HG02678 (cell line): ENCODE data around the gene PAK1.

Source experiments
- ATAC-seq: cut with Tn5 transposase; IDR thresholded peaks from one replicate; pipeline ENCODE4 v1.9.1; 2021; ENCODE audit warnings: mild to moderate bottlenecking, moderate library complexity; ENCODE audit not compliant: unreplicated experiment

The PAK1 gene

DNA sequence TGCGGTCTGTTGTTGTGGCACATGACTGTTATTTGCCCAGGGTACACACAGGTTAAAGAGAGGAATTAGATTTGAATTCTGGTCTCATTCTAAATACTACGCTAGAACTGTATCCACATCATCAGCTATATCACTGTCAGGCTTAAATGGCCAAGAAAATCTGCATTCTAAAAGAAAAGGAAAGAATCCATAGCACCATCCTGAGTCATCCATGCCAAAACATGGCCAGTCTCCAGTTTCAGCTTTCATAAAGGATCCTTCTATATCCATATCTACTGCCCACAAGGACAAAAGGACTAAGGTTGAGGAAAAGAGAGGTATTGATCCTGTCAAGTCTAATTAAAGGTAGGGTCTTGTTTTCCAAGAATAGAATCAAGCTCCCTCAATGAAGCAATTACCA is 98.8 kb downstream of the PAK1 start:
- no peak for ATAC-seq

- ATAC-seq = no peak
Observed at GRCh38 chr11:77374611-77375031, 99.3 kb downstream of the PAK1 start.

- no peak for ATAC-seq
Observed at GRCh38 chr11:77374108-77374507, 99.8 kb downstream of the PAK1 start.

DNA sequence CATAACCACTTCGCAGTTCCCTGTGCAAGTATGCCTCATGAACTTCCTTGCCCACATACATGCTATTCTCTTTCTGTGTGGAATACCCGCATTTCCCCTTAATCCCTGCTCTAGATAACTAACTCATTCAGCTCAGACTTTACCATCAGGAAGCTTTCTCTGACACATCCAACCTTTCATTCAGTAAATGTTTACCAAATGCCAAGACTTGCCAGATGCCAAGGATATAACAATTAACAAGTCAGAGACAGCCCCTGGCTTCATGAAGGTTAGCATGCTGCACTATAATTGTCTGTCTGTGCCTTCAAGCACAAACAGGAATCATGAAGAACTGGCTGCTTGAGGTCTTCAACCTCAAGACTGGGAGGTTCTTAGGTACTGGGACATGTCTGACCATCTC is 101.2 kb downstream of the PAK1 start:
- ATAC-seq = no peak

DNA sequence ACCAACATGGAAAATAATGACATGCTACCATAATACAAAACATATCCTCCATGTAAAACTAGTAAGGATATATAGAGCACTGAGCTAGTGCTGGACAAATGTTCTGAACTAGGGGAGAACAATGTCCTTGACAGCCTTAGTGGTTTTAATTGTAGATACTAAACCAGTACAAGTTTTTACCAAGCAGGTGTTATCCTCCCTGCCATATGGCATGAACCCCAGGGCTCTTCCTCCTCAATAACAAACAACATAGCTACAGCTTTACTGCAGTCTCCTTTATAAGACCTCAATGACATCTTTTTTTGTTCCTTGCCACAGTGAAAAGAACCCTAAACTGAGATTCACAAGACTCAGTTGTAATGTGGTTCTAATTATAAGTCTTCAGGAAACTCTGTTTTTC is 102.2 kb downstream of the PAK1 start:
- ATAC-seq = no peak

GRCh38 chr11:77370217-77370616 is 103.7 kb downstream of the PAK1 start:
- ATAC-seq = no peak

DNA sequence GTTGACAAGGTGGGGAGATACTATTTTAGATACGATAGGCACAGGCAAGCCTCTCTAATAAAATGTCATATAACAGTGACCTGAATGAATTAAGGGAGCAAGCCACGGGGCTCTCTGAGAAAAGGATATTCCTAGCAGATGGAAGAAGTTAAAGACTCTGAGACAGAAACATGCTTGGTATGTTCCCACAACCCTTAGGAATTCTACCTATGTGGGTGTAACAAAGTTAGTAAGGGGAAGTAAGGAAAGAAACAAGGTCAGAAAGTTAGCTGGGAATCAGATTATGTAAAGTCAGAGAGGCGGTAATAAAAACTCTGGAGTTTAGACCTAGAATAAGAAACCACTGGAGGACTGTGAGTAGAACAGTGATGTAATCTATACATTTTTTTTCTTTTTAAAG is 112.7 kb downstream of the PAK1 start:
- ATAC-seq = no peak

DNA sequence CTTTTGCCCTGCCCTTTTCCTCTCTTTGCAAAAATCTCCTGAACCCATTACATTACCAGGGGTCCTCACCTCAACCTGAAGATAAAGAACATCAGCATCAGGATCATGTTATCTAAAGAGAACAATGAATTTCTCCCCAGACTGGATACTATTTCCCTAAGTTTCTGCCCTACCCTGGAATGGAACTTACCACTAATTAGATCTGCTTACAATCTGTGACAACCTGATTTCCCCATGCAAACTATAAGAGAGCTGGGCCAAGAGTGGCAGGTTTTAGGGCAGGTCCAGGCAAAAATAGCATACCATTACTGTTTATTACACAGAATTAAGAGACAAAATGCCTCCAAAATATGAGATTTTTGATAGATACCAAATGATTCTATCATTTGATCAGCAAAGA is 114.4 kb downstream of the PAK1 start:
- ATAC-seq = no peak

- no peak for ATAC-seq
Observed at GRCh38 chr11:77353131-77353530, 120.8 kb downstream of the PAK1 start.

GRCh38 chr11:77351281-77351886 is 122.5 kb downstream of the PAK1 start:
- ATAC-seq = no peak

- ATAC-seq = no peak
Observed at GRCh38 chr11:77347948-77348347, 125.9 kb downstream of the PAK1 start.

DNA sequence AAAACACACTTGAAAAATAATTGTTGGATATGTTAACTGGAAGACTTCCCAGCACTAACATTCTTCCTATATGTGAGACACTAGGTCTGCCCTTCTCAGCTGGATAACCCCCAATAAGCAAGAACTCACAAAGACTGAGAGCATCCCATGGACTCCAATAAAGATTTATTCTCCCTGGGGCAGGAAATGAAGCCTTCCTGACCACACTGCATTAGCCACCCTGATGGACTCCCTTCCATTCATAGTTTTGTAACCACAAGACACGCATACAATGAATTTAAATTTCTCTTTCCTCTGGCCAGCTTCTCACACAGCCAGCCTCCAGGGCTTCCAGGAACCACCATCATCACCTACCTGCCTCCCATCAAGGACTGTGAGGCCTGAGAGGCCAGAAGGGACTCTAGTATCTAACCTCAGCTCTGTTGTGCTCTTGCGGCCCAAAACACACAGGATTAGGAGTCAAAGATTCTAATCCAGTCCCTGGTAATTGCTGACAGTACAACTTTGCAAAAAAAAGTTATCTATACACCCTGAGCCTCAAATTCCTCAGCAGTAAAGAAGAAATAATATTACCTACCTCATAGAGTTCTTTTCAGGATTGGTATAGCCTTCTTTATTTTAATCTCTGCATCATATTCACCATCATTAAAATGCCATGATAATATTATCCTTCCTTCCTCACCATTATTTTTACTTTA is 126.8 kb downstream of the PAK1 start:
- no peak for ATAC-seq

GRCh38 chr11:77345621-77346020 is 128.3 kb downstream of the PAK1 start:
- ATAC-seq = no peak

- ATAC-seq = no peak
Observed at GRCh38 chr11:77340501-77340900, 133.4 kb downstream of the PAK1 start.

DNA sequence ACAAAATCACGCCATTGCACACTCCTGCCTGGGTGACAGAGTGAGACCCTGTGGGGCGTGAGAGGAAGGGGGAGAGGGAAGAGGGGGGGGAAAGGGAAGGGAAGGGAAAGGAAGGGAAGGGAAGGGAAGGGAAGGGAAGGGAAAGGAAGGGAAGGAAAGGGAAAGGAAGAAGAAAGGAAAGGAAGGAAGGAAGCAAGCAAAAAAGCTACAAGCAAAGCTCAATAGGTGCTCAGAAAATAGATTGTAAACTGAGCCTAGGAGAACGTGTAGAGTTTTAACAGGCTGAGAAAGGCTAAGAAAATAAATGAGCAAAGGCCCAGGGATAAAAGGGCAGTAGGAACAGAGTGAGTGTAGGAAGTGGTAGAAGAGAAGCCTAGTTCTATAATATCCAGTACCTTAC is 141.6 kb downstream of the PAK1 start:
- no peak for ATAC-seq

- no peak for ATAC-seq
Observed at GRCh38 chr11:77325159-77325558, 148.7 kb downstream of the PAK1 start.

DNA sequence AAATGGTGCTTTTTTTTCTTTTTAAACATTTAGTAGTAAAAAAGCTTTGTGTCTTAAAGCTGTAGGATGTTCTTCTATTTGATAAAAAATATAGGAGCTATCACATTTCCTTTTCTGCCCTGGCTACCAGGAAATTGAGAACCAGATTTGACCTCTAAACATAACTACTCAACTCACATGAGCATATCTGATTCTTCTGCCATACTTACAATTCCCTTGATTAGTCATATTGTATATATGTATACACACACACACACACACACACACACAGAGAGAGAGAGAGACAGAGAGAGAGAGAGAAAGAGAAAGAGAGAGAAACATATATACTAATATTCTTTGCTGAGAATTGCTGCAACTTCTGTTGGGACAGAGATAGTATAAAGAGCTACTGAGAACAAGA is 149.4 kb downstream of the PAK1 start:
- no peak for ATAC-seq

DNA sequence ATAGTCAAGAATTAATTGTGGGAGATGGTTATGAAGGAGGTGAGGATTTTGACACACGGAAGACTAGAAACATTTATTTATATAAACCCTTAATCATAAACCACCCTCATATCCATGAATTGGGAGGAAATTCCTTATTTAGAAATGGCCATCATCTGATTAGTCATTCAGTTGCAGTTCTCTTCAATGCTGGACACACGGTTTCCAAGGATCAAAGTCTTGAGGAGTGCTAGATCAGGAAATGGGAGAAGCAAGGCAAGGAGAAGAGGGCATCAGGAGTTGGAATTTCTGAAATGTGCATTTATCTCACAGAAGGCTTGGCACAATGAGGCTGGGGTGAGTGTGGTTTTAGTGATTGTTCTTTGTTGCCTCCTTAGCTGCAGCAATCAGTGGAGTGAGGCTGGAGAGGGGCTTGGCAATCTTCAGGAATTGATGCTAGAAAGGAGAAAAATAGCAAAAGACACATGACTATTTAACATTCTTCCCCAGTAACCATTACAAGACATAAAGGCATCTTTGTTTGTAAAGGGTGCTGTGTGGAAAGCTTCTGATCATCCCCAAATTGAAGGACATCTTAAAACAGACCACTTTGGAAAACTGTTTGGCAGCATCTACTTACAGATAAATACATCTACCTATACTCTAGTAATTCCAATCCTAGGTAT is 150.8 kb downstream of the PAK1 start:
- ATAC-seq = no peak

DNA sequence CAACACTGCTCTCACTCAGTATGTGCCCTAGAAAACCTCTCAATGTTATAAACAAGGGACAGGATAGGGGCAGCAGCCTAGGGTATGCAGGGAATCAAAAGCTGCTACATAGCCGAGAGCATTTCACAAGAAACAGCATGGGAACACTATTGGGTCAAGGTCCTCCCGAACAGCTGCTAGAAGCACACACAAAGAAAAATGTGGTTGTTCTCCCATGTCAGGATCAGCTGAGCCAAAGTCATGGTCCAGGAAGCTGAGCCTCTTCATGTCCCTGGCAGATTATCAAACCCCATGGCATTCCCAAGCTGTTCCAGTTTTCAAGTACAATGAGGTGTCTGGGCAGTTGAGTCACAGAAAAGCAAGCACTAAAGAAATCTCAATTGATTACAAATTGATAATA is 151.4 kb downstream of the PAK1 start:
- ATAC-seq = no peak

DNA sequence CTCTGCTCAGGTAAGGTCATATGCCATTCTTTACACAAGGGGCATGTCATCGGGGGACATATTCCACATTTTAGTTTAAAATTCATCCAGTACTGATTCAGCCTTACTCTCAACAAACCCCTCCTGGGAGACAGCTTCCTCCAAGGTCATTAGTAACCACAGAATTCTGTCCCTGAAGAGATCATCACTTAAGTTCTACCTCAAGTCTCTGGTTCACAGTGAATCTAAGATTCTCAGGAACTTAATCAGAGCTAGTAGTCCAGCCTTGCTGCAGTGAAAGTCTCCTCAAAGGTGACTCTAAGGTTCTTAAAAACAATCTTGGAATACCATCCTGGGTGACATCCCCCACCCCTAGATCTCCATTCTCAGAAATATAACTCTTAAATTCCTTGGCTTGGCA is 153.5 kb downstream of the PAK1 start:
- no peak for ATAC-seq

DNA sequence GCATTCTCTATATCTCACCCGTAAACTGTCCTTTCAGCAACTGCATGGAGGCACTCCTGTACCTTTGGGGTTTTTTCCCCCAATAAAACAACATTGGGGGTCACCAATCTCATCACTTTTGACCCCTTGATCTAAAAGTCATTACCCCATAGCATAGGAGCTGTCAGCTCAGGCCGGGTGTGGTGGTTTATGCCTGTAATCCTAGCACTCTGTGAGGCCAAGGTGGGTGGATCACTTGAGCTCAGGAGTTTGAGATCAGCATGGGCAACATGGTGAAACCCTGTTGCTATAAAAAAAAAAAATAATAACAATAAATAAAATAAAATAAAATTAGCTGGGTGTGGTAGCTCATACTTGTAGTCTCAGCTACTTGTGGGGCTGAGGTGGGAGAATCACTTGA is 155.3 kb downstream of the PAK1 start:
- no peak for ATAC-seq

DNA sequence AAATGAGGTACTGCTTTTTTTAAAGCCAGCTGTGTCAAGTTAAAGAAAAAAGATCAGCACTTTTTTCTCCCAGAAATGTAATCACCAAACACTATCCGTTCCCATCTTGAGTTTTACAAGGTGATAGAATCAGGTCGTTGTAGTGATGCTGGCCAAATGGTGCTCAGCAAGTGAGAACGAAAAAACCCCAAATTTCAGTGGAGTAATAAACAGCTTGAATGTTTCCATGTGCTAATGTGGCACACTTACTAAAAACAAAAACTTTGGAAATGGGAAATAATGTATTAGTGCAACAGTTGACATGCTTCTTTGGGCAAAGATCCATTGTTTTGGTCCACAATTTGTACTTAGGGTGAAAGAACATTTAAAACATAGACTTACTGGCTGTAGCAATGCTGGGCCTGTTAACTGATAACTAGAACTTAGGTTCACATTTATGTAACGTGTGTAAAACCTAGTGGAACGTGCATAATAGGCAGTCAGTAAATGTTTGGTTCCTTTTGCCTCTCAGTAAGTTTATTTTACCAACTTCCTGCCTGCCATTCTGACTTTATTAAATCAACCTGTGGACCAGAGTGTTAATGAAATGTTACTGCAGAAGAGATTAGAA is 157.1 kb downstream of the PAK1 start:
- ATAC-seq = no peak
